ENCODE measurements around the gene EMID1.

Gene EMID1

GRCh38 chr22:29224859-29225410 is 19.2 kb downstream of the EMID1 start:
- POLR2A ChIA-PET = no interaction called here
- DNase-seq (ENCODE audit: extremely low spot score) = no peak
- TF ChIP-seq, protein P1, sequence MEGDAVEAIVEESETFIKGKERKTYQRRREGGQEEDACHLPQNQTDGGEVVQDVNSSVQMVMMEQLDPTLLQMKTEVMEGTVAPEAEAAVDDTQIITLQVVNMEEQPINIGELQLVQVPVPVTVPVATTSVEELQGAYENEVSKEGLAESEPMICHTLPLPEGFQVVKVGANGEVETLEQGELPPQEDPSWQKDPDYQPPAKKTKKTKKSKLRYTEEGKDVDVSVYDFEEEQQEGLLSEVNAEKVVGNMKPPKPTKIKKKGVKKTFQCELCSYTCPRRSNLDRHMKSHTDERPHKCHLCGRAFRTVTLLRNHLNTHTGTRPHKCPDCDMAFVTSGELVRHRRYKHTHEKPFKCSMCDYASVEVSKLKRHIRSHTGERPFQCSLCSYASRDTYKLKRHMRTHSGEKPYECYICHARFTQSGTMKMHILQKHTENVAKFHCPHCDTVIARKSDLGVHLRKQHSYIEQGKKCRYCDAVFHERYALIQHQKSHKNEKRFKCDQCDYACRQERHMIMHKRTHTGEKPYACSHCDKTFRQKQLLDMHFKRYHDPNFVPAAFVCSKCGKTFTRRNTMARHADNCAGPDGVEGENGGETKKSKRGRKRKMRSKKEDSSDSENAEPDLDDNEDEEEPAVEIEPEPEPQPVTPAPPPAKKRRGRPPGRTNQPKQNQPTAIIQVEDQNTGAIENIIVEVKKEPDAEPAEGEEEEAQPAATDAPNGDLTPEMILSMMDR (IDR thresholded peaks at IDR 0.05; ENCODE audit: control extremely low read depth, extremely low read depth, low read depth, missing control alignments) = no peak
- CTCF ChIA-PET = interaction anchor here (1.7 to 2.3 kb wide), 2 partner anchors 20 to 21 kb away, joined by 4 to 17 read pairs; no protein-coding TSS in a partner anchor

DNA sequence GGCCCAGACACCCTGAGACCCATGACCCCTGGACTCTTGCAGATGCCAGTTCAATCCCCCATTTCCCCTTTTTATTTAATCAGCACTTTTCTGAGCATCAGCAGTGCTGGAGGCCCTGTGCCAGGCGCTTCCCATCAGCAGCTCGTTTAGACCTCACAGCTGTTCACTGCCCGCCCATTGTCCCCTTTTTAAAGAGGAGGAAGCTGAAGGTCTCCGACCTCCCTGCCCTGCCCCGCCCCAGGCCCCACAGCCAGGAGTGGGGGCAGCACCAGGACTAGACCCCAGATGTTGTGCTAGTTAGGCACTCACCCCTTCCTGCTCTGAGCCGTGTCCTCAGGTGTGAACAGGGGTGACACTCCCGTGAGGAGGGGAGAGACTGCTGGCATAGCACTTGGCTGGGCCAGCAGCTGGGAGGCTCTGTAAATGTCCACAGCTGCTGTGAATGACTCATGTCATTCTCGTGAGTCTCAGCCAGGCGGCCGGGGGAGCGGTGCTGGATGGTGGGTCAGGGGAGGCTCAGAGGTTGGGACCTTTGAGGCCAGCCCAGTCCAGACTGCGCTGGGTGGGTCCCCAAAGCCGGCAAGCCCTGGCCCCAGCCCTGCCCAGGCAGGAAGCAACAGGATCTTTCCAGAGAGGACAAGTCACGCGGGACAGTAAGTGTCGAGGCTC is 19.9 kb downstream of the EMID1 start:
- no peak for DNase-seq (ENCODE audit: extremely low spot score)
- ChIA-PET POLR2A (no interaction called here), CTCF (interaction anchor here (1.3 to 2.3 kb wide), 4 partner anchors 8 to 21 kb away, joined by 3 to 17 read pairs (median 4); no protein-coding TSS in a partner anchor)
- TF ChIP-seq, protein P1 (IDR thresholded peaks at IDR 0.05; ENCODE audit: control extremely low read depth, extremely low read depth, low read depth, missing control alignments) = no peak

GRCh38 chr22:29226351-29226981 is 20.8 kb downstream of the EMID1 start:
- no peak for DNase-seq (ENCODE audit: extremely low spot score)
- CTCF ChIA-PET = interaction anchor here (1.3 to 2.3 kb wide), 3 partner anchors 9 to 19 kb away, joined by 3 to 17 read pairs (median 5); no protein-coding TSS in a partner anchor
- TF ChIP-seq, protein P1 (IDR thresholded peaks at IDR 0.05; ENCODE audit: control extremely low read depth, extremely low read depth, low read depth, missing control alignments) = no peak
- POLR2A ChIA-PET = interaction anchor here (0.6 kb wide), 1 partner anchor 36 kb away, joined by 5 read pairs; no protein-coding TSS in a partner anchor

DNA sequence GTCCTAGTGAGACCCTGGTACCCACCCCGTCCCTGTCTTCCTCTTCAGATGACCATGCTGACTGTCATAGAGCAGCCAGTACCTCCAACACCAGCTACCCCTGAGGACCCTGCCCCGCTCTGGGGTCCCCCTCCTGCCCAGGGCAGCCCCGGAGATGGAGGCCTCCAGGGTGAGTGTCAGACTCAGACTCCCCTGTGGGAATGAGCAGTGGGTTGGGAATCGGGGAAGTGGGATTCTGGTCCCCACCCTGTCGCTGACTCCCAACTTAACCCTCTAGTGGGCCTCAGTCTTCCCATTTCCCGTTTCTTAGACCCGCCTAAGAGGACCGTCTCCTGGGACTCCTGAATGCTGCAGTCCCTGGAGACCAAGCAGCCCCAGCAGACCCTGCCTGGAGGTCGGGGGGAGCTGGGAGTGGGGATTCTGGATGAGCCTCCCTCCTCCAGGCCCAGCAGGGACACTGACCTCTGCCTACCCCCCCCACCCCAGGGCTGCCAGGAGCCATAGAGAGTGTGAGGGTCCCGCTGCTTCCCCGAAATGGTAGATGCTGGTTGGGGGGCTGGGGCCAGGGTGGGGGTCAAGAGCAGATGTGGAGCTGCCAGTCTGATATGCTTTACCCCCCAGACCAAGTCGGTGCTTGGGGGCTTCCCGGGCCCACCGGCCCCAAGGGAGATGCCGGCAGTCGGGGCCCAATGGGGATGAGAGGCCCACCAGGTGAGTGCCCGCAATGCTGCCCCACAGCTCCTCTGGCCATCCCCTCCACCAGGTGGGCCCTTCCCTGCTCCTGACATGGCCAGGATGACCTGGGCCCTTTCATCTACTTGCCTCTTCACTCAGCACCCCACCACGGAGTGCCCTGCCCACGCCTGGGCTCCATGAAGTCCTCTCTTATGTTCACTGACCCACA is 25.5 kb downstream of the EMID1 start:
- CTCF ChIA-PET = interaction anchor here (0.8 to 6.8 kb wide), 5 partner anchors 11 to 642 kb away, joined by 3 to 47 read pairs (median 9); no protein-coding TSS in a partner anchor
- POLR2A ChIA-PET = no interaction called here
- DNase-seq (ENCODE audit: extremely low spot score) = no peak

GRCh38 chr22:29231971-29232959 is 26.6 kb downstream of the EMID1 start:
- ChIA-PET POLR2A (no interaction called here), CTCF (interaction anchor here (6.8 kb wide), 1 partner anchor 13 kb away, joined by 47 read pairs; no protein-coding TSS in a partner anchor)
- TF ChIP-seq, protein P1 (IDR thresholded peaks at IDR 0.05; ENCODE audit: control extremely low read depth, extremely low read depth, low read depth, missing control alignments) = no peak
- no peak for DNase-seq (ENCODE audit: extremely low spot score)

More for the DNA sequence above, 25.5 kb downstream of the EMID1 start:
- TF ChIP-seq, protein P1 (IDR thresholded peaks at IDR 0.05; ENCODE audit: control extremely low read depth, extremely low read depth, low read depth, missing control alignments) = no peak

All from GM10248 (cell line).